ENCODE data around the gene MXD3. TPM values are rescaled to one million over a fixed set of nuclear protein-coding genes. Genes with fewer than 3 reads are reported as not detected.

Gene MXD3
- total and polyA plus RNA-seq, 2 donors (not counting 1 experiment from before 2014, with no cell fraction given): 11.5 to 14.8 TPM

GRCh38 chr5:177334781-177335700, 23.3 kb upstream of the MXD3 start:
- no peak overlapping the region for H3K4me2 ChIP-seq (replicated peaks; ENCODE audit: low read depth, low read length, poor library complexity, severe bottlenecking)
- H3K79me2 ChIP-seq (ENCODE audit: control insufficient read depth, insufficient read depth, low read length): peaks cover 35% of the 10 kb centered on the region
- H3K27ac Mint-ChIP-seq: no peak overlapping the region
- no peak overlapping the region for H3K9ac ChIP-seq (ENCODE audit: low read length)
- DNase-seq (no peak), ATAC-seq (ENCODE audit: low read depth) (no peak)
- no peaks in the 10 kb centered on the region for H3K9me3 Mint-ChIP-seq (ENCODE audit: insufficient read depth)
- no peaks in the 10 kb centered on the region for H3K27me3 Mint-ChIP-seq
- no peak overlapping the region for H3K4me3 Mint-ChIP-seq
- peaks cover 28% of the 10 kb centered on the region for H3K4me1 Mint-ChIP-seq
- TF ChIP-seq EZH2 (IDR thresholded peaks at IDR 0.05; ENCODE audit: borderline replicate concordance, insufficient read depth, low read depth, low read length, poor library complexity, severe bottlenecking): no peak
- TF ChIP-seq, protein P1, sequence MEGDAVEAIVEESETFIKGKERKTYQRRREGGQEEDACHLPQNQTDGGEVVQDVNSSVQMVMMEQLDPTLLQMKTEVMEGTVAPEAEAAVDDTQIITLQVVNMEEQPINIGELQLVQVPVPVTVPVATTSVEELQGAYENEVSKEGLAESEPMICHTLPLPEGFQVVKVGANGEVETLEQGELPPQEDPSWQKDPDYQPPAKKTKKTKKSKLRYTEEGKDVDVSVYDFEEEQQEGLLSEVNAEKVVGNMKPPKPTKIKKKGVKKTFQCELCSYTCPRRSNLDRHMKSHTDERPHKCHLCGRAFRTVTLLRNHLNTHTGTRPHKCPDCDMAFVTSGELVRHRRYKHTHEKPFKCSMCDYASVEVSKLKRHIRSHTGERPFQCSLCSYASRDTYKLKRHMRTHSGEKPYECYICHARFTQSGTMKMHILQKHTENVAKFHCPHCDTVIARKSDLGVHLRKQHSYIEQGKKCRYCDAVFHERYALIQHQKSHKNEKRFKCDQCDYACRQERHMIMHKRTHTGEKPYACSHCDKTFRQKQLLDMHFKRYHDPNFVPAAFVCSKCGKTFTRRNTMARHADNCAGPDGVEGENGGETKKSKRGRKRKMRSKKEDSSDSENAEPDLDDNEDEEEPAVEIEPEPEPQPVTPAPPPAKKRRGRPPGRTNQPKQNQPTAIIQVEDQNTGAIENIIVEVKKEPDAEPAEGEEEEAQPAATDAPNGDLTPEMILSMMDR (IDR thresholded peaks at IDR 0.05): no peak
- no peaks in the 10 kb centered on the region for H3K9me3 ChIP-seq (ENCODE audit: control extremely low read depth in 1 of 3, control insufficient read depth in 2 of 3, insufficient read depth in 1 of 3, low read length in 2 of 3)
- WGBS (ENCODE audit: insufficient coverage): 96% methylated on average over 21 of the region's 21 CpGs
- intact Hi-C loops (cut with micrococcal nuclease): no loop called here
- H4K20me1 ChIP-seq (ENCODE audit: control insufficient read depth, insufficient read depth, low read length, poor library complexity, severe bottlenecking): peaks cover 40% of the 10 kb centered on the region
- no peak overlapping the region for H2AFZ ChIP-seq (ENCODE audit: insufficient read depth, low read depth, low read length, poor library complexity, severe bottlenecking)
- H3K27ac ChIP-seq (ENCODE audit: low read length in 2 of 2): no peak overlapping the region
- peaks cover 16 to 25% of the 10 kb centered on the region in 2 donors for H3K4me1 ChIP-seq (ENCODE audit: control insufficient read depth in 2 of 2, insufficient read depth in 2 of 2, low read length in 2 of 2)
- CTCF ChIA-PET: interaction anchor here (1.5 kb wide), 2 partner anchors 17 to 222 kb away, joined by 4 to 5 read pairs; no protein-coding TSS in a partner anchor
- H3K4me3 ChIP-seq (ENCODE audit: control extremely low read depth in 1 of 5, extremely low read depth in 1 of 5, insufficient read depth in 1 of 5, low read depth in 2 of 5, low read length in 4 of 5): no peak overlapping the region
- H3K27me3 ChIP-seq (replicated peaks in 1 of 4; ENCODE audit: control extremely low read depth in 1 of 4, control insufficient read depth in 3 of 4, insufficient read depth in 4 of 4, low read length in 3 of 4): no peaks in the 10 kb centered on the region
- POLR2A ChIA-PET: interaction anchor here (0.6 kb wide), 1 partner anchor 95 kb away, joined by 3 read pairs; no protein-coding TSS in a partner anchor
- peaks cover 0 to 88% of the 10 kb centered on the region in 2 experiments for H3K36me3 ChIP-seq (replicated peaks in 1 of 2; ENCODE audit: control extremely low read depth in 1 of 2, control insufficient read depth in 1 of 2, extremely low read depth in 1 of 2, insufficient read depth in 2 of 2, low read length in 1 of 2)

DNA sequence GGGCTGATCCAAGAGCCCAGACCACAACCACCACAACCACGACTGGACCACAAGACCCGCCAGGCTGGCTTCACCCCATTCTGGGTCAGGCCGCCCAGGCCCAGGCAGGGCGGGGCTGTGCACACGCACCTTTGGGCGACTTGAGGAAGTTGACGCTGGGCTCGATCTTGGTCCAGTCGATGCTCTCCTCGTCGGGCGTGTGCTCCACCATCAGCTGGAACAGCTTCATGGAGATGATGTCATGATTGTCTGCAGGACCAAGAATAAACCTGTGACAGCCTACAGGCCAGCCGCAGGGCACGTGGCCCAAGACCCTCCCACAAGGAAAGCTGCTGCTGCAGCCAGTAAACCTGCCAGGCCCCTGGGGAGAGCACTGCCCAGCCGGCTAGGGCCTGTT, 22.5 kb upstream of the MXD3 start:
- Histone ChIP-seq H3K9me3 (ENCODE audit: control extremely low read depth in 1 of 3, control insufficient read depth in 2 of 3, insufficient read depth in 1 of 3, low read length in 2 of 3) (no peaks in the 10 kb centered on the region), H3K4me2 (replicated peaks; ENCODE audit: low read depth, low read length, poor library complexity, severe bottlenecking) (no peak overlapping the region), H3K9ac (ENCODE audit: low read length) (no peak overlapping the region), H4K20me1 (ENCODE audit: control insufficient read depth, insufficient read depth, low read length, poor library complexity, severe bottlenecking) (peaks cover 34% of the 10 kb centered on the region), H3K27me3 (replicated peaks in 1 of 4; ENCODE audit: control extremely low read depth in 1 of 4, control insufficient read depth in 3 of 4, insufficient read depth in 4 of 4, low read length in 3 of 4) (no peaks in the 10 kb centered on the region), H2AFZ (ENCODE audit: insufficient read depth, low read depth, low read length, poor library complexity, severe bottlenecking) (no peak overlapping the region), H3K4me1 (ENCODE audit: control insufficient read depth in 2 of 2, insufficient read depth in 2 of 2, low read length in 2 of 2) (peaks cover 16 to 25% of the 10 kb centered on the region in 2 donors), H3K4me3 (ENCODE audit: control extremely low read depth in 1 of 5, extremely low read depth in 1 of 5, insufficient read depth in 1 of 5, low read depth in 2 of 5, low read length in 4 of 5) (no peak overlapping the region), H3K27ac (ENCODE audit: low read length in 2 of 2) (no peak overlapping the region), H3K36me3 (replicated peaks in 1 of 2; ENCODE audit: control extremely low read depth in 1 of 2, control insufficient read depth in 1 of 2, extremely low read depth in 1 of 2, insufficient read depth in 2 of 2, low read length in 1 of 2) (peaks cover 0 to 88% of the 10 kb centered on the region in 2 experiments), H3K79me2 (ENCODE audit: control insufficient read depth, insufficient read depth, low read length) (peaks cover 27% of the 10 kb centered on the region)
- DNase-seq (no peak), ATAC-seq (ENCODE audit: low read depth) (no peak)
- WGBS (ENCODE audit: insufficient coverage): 76% methylated on average over 14 of the region's 15 CpGs
- CTCF ChIA-PET: interaction anchor here (0.7 to 1.6 kb wide), 2 partner anchors 16 to 146 kb away, joined by 3 to 7 read pairs; no protein-coding TSS in a partner anchor
- Mint-ChIP-seq H3K27ac (peak overlapping the region; percentile 53), H3K27me3 (no peaks in the 10 kb centered on the region), H3K9me3 (ENCODE audit: insufficient read depth) (no peaks in the 10 kb centered on the region), H3K4me1 (peaks cover 25% of the 10 kb centered on the region), H3K4me3 (no peak overlapping the region)
- intact Hi-C loops (cut with micrococcal nuclease): no loop called here
- POLR2A ChIA-PET: no interaction called here
- no peak for TF ChIP-seq EZH2 (IDR thresholded peaks at IDR 0.05; ENCODE audit: borderline replicate concordance, insufficient read depth, low read depth, low read length, poor library complexity, severe bottlenecking)
- TF ChIP-seq, protein P1 (IDR thresholded peaks at IDR 0.05): no peak

Measured in B cell (primary cell).